ENCODE results near the gene OSBPL2.

OSBPL2 gene

DNA sequence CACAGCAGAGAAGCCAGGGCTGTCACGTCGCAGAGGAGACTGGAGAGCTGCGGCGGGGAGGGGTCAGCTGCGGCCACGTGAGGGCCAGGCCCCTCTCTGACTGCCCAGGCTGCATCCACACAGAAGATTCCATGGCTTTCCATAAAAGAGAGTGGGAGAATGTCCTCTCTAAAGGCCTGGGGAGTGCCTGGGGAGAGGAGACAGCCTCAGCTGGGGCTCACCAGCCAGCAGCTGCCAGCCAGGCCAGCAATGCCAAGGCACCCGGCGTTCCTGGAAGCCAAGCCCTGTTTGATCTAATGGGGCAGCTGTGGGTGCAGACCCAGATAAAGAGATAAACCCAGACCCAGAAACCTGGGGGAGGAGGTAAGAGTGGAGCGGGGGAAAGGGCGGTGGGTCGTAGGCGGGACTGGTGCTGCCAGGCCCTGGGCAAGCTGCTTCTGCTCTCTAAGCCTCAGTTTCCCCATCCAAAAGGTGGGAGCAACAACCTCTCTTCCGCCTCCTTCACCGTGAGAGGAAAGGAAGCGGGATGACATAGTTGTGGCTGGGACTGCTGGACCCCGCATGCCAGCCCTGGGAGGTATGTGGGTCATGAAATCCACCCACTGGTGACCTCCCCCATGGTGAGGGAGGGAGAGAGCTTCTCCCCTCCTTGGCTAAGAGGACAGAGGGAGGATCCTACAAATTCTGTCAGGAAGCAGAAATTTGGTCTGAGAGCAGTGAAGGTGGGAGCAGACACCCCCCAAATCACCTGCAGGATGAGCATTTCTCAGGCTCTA is 3.1 kb upstream of the OSBPL2 start:
- no peak for DNase-seq (ENCODE audit: low read depth in 2 of 2)

DNA sequence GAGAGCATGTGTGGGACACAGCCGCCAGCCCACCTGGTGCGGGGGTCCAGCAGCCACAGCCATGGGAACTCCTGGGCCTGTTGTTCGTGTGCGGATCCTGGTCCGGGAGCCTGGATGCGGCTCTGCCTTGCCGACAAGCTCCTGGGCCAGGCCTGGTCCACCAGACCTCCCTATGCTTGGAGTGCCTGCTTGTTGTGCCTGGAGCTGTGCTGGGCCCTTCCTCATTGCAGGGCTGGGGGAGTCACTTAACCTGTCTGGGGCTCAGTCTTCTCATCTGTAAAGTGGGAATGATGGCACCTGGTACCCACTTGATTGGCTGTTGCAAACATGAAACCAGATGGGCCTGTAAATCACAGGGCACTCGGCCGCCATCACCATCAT is 2.6 kb upstream of the OSBPL2 start:
- no peak for DNase-seq (ENCODE audit: low read depth in 2 of 2)

- DNase-seq (ENCODE audit: low read depth in 2 of 2) = no peak
Measured at GRCh38 chr20:62236200-62236599, 2.1 kb upstream of the OSBPL2 start.

DNA sequence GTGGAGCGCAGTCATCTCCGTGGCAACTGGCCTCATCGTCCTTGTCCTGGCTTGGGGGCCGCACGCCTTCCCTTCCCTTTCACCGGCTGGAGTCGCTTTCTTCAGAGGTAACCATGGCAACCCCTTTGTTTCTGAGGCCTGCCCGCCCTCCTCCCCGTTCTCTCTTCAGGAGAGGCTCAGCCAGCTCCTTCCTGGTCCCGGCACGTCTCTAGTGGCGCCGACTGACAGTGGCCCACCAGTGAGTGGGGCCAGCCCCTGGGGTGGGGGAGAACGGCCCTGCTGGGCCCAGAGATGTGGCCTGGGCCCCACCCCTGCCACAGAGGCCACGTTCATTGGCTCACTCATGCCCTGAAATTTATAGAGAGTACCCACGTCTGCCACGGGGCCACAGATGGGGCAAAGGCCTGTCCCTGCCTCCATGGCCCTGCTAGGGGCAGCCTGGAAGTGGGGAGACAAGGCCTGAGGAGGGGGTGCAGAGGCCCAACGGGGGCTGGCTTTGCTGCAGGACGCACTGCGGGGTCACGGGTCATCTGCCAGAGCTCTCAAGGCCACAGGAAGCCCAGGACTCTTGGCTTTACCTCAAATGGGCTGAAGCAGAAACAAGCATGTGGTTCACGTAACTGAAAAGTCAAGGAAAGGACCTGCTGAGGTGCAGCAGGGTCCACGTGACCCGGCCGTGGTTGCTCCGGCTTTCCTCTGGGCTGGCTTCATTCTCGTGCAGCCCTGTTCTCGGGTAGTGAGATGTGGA is 1.4 kb upstream of the OSBPL2 start:
- DNase-seq (ENCODE audit: low read depth in 2 of 2) = no peak

DNA sequence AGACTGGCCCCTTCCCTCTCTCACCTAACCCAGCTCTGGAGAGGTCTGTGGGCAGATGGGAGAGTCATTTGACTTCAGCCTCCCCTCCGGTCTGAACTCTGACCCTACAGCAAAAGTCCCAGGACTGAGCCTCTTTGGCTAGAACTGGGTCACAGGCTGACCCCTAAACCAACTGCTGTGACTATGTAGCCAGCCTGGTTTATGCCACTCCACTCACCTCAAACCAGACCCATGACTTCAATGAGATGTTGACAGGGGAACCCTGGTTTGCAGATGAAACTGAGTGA is 864 bp upstream of the OSBPL2 start:
- no peak for DNase-seq (ENCODE audit: low read depth in 2 of 2)

GRCh38 chr20:62238569-62239277 is 402 bp downstream of the OSBPL2 start:
- DNase-seq (ENCODE audit: low read depth in 2 of 2) = no peak

DNA sequence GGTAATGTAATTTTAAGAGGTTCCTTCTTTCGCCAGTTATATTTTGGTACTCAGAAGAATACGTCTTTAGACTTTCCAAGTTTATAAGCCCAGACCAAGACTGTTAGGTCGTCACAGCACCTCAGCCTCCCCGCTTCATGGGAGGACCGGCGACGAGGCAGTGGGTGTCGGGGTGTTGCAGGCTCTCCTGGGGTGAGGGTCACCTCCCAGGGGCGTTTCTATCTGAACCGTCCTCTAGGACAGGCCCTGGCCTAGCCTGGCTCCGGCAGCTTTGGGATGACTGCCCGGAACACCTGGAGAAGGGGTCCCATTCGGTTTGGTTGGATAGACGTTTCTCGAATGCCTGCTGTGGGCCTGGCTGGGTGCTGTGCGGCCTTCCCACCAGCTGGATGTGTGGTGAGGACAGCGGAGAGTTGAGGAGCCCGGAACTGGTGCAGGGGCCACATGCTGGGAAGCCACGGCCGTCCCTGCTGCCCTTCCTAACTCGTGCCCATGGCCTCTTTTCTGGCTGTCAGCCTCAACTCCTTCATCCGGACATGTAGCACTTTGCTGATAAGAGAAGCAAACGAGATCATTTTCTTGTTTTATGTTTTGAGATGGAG is 1.1 kb downstream of the OSBPL2 start:
- DNase-seq (ENCODE audit: low read depth in 2 of 2) = no peak

DNA sequence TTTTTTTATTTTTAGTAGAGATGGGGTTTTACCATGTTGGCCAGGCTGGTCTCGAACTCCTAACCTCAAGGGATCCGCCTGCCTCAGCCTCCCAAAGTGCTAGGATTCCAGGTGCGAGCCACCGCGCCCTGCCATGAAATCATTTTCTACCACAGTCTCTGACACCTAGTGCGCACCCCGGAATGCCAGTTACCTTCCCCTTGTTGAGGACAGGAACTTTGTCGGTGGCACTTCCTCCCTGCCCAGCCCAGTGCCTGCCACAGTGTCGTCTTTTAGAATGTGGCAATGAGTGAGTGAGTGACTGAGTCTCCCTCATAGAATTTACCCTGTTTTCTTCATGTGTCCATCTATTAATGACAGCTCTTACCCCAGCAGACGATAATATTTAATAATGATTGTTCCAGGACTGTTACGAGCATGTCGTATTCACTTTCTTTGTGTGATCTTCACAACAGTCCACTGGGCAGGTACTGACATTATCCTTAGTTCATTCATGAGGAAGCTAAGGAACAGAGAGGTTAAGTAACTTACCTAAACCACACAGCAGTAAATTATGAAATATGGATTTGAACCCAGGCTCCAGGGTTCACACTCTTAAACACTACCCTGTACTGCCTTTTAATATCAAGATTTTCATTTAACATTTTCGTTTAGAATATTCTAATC is 1.8 kb downstream of the OSBPL2 start:
- DNase-seq (ENCODE audit: low read depth in 2 of 2) = no peak

DNA sequence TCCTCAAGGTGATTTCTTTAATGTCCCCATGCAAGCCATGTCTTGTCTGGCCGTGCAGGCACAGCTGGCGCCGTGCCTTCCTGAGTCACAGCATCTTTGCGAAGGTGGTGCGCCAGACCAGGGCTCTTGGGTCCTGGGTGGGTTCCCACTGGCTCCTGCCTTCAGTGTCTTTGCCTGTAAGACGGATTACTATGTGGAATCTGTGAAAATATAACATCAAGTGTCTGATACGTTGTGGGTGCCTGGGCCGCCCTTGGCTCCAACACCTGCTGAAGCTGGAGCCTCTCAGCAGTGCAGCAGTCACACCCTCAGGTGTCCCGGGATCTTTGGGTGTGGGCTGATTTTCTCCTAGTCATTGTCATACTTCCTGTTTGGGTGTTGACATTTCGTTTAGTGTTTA is 3.2 kb downstream of the OSBPL2 start:
- DNase-seq (ENCODE audit: low read depth in 2 of 2) = no peak

DNA sequence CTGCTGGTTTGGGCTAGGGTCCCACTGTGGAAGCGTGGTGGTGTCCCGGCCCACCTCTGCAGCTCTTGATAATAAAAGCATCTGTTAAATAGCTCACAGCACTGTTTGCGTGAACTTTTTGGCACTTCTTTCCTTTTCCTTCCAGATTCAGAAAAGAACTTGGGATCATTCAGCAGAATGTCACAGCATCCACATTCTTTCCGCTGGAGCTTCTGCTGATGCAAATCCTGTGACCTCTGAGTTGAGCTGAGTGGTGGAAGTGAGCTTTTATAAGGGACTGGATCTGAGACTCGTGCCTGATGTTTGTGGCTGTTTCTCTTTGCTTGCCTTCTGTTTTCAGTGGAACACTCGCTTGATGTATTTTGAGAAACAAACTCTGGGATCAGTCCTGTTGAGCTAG is 3.9 kb downstream of the OSBPL2 start:
- DNase-seq (ENCODE audit: low read depth in 2 of 2) = no peak

DNA sequence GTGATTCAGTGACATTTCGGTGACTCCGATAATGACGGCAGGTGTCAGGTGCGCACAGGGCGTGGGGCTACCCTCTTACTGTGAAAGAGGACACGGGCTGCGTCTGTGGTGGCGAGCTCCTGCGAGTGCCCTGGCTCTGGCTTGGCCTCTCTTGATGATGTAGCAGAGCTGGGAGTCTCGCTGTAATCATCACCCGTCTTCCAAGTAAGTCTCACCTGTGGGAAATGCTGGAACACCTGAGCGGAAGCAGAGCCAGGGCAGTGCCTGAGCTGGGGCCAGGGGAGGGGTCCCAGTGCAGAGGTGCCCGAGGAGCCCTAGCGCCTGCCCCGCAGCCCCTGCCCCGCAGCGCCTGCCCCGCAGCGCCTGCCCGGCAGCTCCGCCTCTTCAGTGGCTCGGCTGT is 4.8 kb downstream of the OSBPL2 start:
- no peak for DNase-seq (ENCODE audit: low read depth in 2 of 2)

DNA sequence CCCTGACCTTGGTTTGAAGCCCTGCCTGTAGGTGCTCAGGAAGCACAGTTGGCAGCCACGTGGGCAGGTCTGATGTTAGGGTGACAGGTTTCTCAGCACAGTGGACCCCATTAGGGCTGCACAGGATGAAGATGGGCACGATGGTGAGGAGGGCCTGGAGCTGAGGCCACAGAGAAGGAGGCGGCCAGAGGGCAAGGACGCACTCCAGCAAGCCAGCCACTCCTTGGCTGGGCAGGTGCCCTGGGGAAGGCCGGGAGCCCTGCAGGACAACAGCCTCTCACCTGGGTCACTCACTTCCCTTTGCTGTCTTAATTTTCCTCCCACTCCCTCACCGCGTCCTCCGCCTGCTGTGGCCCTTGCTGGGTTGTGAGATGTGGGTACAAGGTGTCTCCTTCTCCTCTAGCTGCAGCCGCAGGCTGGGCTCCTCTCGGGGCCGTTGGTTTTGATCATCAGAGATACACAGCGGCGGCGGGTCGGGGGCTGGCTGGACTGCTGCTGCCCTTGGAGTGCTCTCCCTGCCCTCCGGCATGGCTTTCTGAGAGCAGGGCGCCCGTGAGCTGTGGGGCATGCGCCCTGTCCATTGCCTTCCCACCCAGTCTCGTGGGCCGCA is 5.7 kb downstream of the OSBPL2 start:
- DNase-seq (ENCODE audit: low read depth in 2 of 2) = no peak

DNA sequence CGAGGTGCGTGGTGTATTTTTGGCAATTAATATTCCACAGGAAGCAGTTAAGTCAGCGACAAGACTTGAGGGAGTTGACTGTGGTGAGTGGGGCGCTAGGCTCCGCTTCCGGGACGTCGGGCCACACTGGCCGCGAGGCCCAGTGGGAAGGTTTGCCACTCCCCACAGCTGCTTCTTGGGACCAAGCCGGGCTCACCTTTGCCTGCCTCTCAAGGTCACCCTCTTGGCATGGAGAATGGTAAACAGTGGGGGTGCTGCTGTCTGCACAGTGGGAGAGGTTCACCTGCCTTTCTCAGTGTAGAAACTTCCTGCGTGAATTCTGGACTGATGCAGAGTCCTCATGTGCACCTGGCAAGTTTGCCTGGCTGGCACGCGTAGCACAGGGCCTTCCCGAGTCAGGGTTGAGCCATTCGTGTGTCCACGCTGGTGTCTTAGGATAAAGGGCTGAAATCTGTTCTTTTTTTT is 6.4 kb downstream of the OSBPL2 start:
- no peak for DNase-seq (ENCODE audit: low read depth in 2 of 2)

- DNase-seq (ENCODE audit: low read depth in 2 of 2) = no peak
Measured at GRCh38 chr20:62245911-62246280, 7.6 kb downstream of the OSBPL2 start.

DNA sequence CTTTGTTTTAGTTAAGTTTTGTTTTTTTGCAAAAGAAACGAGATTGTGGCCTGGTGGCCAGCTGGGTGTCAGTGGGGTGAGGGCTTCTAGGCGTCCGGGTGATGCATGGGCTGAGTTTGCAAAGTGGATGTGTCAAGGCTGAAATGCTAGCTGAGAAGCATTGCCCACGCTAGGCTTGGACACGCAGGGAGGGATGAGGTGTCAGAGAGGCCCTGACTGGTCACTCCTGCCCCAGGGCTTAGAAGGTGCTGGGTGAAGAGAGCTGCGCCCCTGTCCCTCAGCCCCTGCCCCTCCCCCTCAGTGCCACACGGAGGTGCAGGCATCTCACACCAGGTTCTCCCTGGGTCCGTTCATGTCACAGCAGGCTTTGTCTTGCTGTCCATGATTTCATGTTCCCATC is 8.1 kb downstream of the OSBPL2 start:
- DNase-seq (ENCODE audit: low read depth in 2 of 2) = no peak

DNA sequence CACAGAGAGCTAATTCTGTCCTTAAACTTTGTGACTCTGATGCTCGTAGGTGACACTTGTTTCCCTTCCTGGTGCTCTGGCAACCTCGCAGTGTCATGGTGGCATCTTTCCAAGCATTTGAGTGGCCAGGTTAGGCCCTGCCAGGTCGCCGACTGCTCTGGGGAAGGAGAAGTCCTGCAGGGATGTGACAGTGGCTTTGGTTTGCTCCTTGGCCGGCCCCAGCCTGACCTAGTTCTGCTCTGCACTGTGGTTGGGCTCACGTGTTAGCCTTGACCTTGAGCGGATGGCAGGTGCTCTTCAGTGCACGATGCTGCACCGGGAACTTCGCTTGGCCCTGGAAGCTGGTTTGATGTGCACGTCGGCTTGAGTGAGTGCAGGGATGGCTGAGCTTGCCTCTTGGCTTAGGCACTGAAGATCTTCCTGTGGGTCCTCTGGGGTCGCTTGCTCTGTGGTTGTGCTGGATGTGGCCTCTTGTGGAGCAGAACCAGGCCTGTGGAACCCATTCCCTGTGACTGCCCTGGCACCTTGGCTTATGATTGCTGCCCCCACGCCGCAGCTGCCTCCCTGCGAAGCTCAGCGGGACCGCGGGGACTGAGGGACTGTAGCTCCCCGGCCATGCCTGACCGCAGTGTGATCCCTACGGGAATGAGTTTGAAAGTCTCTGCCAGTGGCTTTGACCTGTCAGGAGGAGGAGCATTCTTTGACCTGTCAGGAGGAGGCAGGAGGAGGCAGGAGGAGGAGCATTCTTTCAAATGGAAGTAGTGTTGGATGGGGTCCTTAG is 8.7 kb downstream of the OSBPL2 start:
- DNase-seq (ENCODE audit: low read depth in 2 of 2) = no peak

DNA sequence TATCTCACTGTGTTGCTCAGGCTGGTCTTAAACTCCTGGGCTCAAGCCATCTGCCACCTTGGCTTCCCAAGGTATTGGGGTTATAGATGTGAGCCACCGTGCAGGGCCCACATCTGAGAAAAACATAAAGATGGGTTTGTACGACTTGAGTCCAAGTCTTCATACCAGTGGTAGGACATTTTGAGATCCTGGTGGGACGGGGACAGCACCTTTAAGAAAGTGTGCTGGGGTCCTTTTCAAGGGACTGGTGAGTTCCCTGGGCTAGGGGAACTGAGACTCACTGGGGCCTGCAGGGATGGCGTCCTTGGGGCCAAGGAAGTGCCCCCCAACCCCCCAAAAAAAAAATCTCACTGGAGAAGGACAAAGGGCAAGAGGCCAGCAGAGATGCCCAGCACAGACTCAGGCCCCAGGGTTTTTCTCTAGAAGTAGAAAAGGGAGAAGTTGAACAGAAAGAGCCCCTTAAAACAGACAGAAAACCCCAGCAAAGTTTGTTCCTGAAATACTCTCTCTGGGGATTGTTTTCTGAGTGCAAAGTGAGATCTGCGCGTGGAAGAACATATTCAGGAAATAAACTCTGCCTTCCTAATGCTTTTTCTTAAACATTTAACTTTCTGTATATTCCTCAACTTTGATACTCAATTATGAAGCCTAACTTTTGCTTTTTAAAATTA is 10.7 kb downstream of the OSBPL2 start:
- no peak for DNase-seq (ENCODE audit: low read depth in 2 of 2)

GRCh38 chr20:62252342-62252966 is 14.1 kb downstream of the OSBPL2 start:
- no peak for DNase-seq (ENCODE audit: low read depth in 2 of 2)

DNA sequence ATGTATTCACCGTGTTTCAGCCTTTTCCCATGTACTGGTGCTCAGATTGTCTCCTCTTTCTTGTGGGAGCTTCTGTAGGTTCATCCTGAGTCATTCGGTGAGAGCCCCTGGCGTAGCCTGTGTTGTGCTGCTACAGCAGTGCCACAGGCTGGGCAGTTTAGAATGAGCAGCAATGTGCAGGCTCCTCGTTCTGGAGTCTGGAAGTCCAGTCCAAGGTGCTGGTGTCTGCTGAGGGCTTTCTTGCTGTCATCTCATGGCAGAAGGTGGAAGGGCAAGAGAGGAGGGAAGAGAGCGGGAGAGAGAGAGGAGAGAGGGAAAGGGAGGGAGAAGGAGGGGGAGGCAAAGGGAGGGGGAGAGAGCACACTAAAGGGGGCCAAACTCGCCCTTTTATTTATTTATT is 15.1 kb downstream of the OSBPL2 start:
- DNase-seq (ENCODE audit: low read depth in 2 of 2) = no peak
